Testis (tissue), 3 donors: Measurements from ENCODE around the gene LRRC30. TPM values are rescaled to one million over a fixed set of nuclear protein-coding genes. Genes with fewer than 3 reads are reported as not detected.

ENCODE experiments used
- DNase-seq: peaks from one replicate; pipeline ENCODE4 v3.0.0-alpha.2; 2019
- H3K27ac ChIP-seq, 2 donors: fragments of 200-600 bp; sonication (generic); one replicate each; pipeline ENCODE4 v1.5.1; 2019
- H3K27me3 ChIP-seq: fragments of 200-600 bp; sonication (generic); one replicate; pipeline ENCODE4 v1.5.1; 2019
- H3K36me3 ChIP-seq: fragments of 200-600 bp; sonication (generic); one replicate; pipeline ENCODE4 v1.5.1; 2017; ENCODE audit warnings: low read depth; ENCODE audit errors: missing control alignments
- H3K4me1 ChIP-seq: fragments of 200-600 bp; sonication (generic); one replicate; pipeline ENCODE4 v1.5.1; 2019
- H3K4me3 ChIP-seq, 2 donors: fragments of 200-600 bp; sonication (generic); one replicate each; pipeline ENCODE4 v1.5.1; 2017 to 2019
- H3K9me3 ChIP-seq: fragments of 200-600 bp; sonication (generic); one replicate; pipeline ENCODE4 v1.5.1; 2017
- CTCF ChIP-seq, 3 experiments: fragments of 450-650 bp in 2 of 3; fragments of 200-600 bp in 1 of 3; sonication (generic) in 1 of 3; IDR thresholded peaks; one replicate each; pipeline ENCODE4 v1.5.1; 2016 to 2019; ENCODE audit warnings: antibody characterized with exemption in 3 of 3, mild to moderate bottlenecking in 2 of 3, moderate library complexity in 1 of 3
- POLR2A ChIP-seq: fragments of 450-650 bp; IDR thresholded peaks from one replicate; pipeline ENCODE4 v1.6.1; 2017; ENCODE audit warnings: antibody characterized with exemption, mild to moderate bottlenecking, moderate library complexity
- WGBS, 2 donors: methylation state at CpG; one replicate each; pipeline ENCODE4 v1.1.5; 2018; 5-methylcytosine and 5-hydroxymethylcytosine counted together
- intact Hi-C: fragments of 100-400 bp; cut with DNase I; formaldehyde crosslinking; loops from one replicate; pipeline ENCODE4 v1.15.1; 2023; ENCODE audit warnings: low total_unique reads
- polyA plus RNA-seq: library from polyadenylated mRNA; stranded (reverse); fragments of 350-450 nt; fragmentation: Illumina TruSeq; extraction: RNeasy Lipid Tissue Mini Kit (QIAGEN cat#74804); gene quantifications from one replicate; pipeline ENCODE4 v1.2.3, GENCODE V29; 2014; ENCODE audit warnings: low read depth, low replicate concordance; ENCODE audit not compliant: insufficient read depth
- total RNA-seq, 2 donors: library from RNA; depleted of rRNA; stranded (reverse); fragments of >200 nt; gene quantifications; one replicate each; pipeline ENCODE4 v1.2.3, GENCODE V29; 2016

Gene LRRC30
- total and polyA plus RNA-seq, 3 donors from 2014 or later, result not detected

DNA sequence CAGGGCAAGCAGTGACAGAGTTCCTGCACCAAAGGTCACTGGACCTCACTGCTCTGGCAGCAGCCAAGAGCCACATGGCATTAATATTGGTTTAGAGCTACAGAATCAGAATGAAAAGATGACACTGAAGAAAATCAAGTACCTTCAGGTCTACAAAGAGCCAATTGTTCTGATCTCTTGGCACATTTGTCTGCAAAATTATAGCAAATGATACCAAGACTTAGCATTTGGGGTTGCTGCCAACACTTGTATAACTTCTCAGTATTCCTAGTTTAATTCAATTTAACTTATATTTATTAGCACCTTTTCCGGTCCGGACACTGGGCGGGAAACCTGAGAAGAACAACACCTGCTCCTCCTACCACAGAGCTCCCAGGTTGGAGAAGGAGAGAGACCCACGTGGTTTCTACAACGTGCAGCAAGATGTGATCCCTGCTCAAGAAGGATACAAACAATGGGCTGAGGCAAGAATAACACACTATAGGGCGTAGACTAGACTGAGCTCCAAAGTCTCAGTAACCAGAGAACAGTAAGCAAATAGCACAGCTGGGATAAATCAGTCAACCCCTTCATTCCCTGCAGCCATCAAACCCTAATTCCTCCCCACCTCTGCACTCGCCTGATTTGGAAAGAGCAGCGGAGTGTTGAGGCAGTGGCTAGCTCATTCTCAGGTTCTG lies 2.4 kb downstream of the LRRC30 start:
- 87 to 89% methylated on average over 8 of the region's 8 CpGs for WGBS, 2 donors
- H3K4me3 ChIP-seq, result no peak overlapping the region
- H3K27ac ChIP-seq, result no peak overlapping the region
- no peaks in the 10 kb centered on the region for H3K27me3 ChIP-seq
- TF ChIP-seq POLR2A, result no peak
- no peak for TF ChIP-seq CTCF (IDR thresholded peaks at IDR 0.05)
- no peaks in the 10 kb centered on the region for H3K9me3 ChIP-seq
- no peak for DNase-seq
- H3K36me3 ChIP-seq, result no peaks in the 10 kb centered on the region
- H3K4me1 ChIP-seq, result peaks cover 4% of the 10 kb centered on the region
- intact Hi-C loops, result no loop called here

- 68 to 78% methylated on average over 5 to 6 of the region's 6 CpGs for WGBS, 2 donors
- Histone ChIP-seq H3K9me3 (no peaks in the 10 kb centered on the region), H3K27me3 (no peaks in the 10 kb centered on the region), H3K4me3 (no peak overlapping the region), H3K4me1 (peaks cover 4% of the 10 kb centered on the region), H3K27ac (no peak overlapping the region), H3K36me3 (no peaks in the 10 kb centered on the region)
- intact Hi-C loops, result no loop called here
- TF ChIP-seq POLR2A (no peak), CTCF (IDR thresholded peaks at IDR 0.05) (no peak)
- no peak for DNase-seq
Measured at GRCh38 chr18:7234091-7234490, 3.2 kb downstream of the LRRC30 start.

GRCh38 chr18:7234956-7235355 lies 4.1 kb downstream of the LRRC30 start:
- intact Hi-C loops, result no loop called here
- Histone ChIP-seq H3K4me1 (peaks cover 4% of the 10 kb centered on the region), H3K36me3 (no peaks in the 10 kb centered on the region), H3K27me3 (no peaks in the 10 kb centered on the region), H3K27ac (no peak overlapping the region), H3K4me3 (no peak overlapping the region), H3K9me3 (no peaks in the 10 kb centered on the region)
- 90 to 91% methylated on average over 4 of the region's 4 CpGs for WGBS, 2 donors
- DNase-seq, result no peak
- TF ChIP-seq CTCF (IDR thresholded peaks at IDR 0.05), result no peak
- TF ChIP-seq POLR2A, result no peak

DNA sequence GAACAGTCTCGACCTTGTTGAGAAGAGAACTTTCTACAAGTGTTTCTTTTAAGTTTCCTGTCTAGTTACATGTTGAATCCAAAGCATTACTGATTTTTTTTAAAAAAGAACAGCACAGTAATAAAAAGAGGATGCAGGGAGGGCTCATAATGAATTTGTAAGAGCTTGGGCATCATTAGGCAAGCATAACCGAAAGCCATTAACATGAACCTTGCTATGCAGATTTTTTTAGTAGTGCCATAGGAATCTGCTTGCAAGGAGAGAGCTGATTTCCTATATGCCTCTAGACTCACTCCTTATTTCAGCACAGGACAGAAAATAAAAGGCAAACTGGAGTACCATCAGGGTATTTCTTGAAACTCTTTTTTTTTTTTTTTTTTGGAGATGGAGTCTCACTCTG lies 5.2 kb downstream of the LRRC30 start:
- WGBS, 2 donors, result 67 to 74% methylated on average over 2 of the region's 2 CpGs
- intact Hi-C loops, result no loop called here
- no peak for TF ChIP-seq CTCF (IDR thresholded peaks at IDR 0.05)

DNA sequence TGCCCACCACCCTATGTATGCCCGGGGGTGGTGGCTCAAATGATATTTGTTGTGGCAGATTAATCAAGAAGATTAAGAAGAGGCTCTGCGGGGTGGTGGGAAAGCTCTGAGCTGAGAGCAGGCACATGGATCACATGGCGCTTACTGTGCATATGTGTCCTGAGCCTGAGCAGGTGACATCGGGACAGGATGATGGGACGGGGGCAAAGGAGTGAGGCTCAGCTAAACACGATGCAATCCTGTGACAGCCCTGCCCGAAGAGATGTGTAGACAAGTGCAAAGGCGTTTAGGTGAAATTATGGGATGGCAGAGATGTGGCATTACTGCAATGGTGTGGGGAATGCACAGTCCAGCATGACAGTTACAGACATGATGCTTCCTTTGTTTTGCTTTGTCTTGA lies 6.0 kb downstream of the LRRC30 start:
- H3K36me3 ChIP-seq, result no peaks in the 10 kb centered on the region
- H3K4me3 ChIP-seq, result no peak overlapping the region
- no peaks in the 10 kb centered on the region for H3K9me3 ChIP-seq
- peaks cover 4% of the 10 kb centered on the region for H3K4me1 ChIP-seq
- TF ChIP-seq POLR2A, result no peak
- no peak for TF ChIP-seq CTCF (IDR thresholded peaks at IDR 0.05)
- no peak for DNase-seq
- no peaks in the 10 kb centered on the region for H3K27me3 ChIP-seq
- H3K27ac ChIP-seq, result no peak overlapping the region
- WGBS, 2 donors, result 86 to 93% methylated on average over 7 to 8 of the region's 8 CpGs
- intact Hi-C loops, result no loop called here

More for the DNA sequence above, 5.2 kb downstream of the LRRC30 start:
- no peaks in the 10 kb centered on the region for H3K36me3 ChIP-seq
- H3K9me3 ChIP-seq, result no peaks in the 10 kb centered on the region
- DNase-seq, result no peak
- H3K4me3 ChIP-seq, result no peak overlapping the region
- peaks cover 4% of the 10 kb centered on the region for H3K4me1 ChIP-seq
- H3K27ac ChIP-seq, result no peak overlapping the region
- no peaks in the 10 kb centered on the region for H3K27me3 ChIP-seq
